Activated CD4-positive, alpha-beta memory T cell treated with anti-CD3 and anti-CD28 coated beads, Interleukin-2, amount 10 ng/mL, durations not matched to agents 7 days and 5 days (primary cell): ENCODE data around the gene SMC6. TPM values are rescaled to one million over a fixed set of nuclear protein-coding genes. Genes with fewer than 3 reads are reported as not detected.

Source experiments
- CTCF ChIA-PET: fragments of 350-600 bp; sonication (Branson Sonifier 250); formaldehyde crosslinking; loops from one replicate; lab custom pipeline; 2021; ENCODE audit warnings: antibody characterized with exemption, inconsistent platforms; lab: Charles Lee
- POLR2A ChIA-PET: fragments of 350-600 bp; sonication (Branson Sonifier 250); formaldehyde crosslinking; loops from one replicate; lab custom pipeline; 2021; ENCODE audit warnings: antibody characterized with exemption; lab: Charles Lee
- DNase-seq: peaks from one replicate; pipeline ENCODE4 v3.0.0-alpha.2; 2020
- H3K27ac Mint-ChIP-seq: one replicate; pipeline ENCODE4 v1.8.0; 2021; ENCODE audit warnings: mild to moderate bottlenecking, mixed read lengths
- H3K27me3 Mint-ChIP-seq: one replicate; pipeline ENCODE4 v1.8.0; 2021; ENCODE audit warnings: mixed read lengths
- H3K36me3 Mint-ChIP-seq: one replicate; pipeline ENCODE4 v1.8.0; 2021; ENCODE audit warnings: low read depth, mixed read lengths
- H3K4me1 Mint-ChIP-seq: one replicate; pipeline ENCODE4 v1.8.0; 2021; ENCODE audit warnings: mixed read lengths
- H3K4me3 Mint-ChIP-seq: one replicate; pipeline ENCODE4 v1.8.0; 2021; ENCODE audit warnings: mild to moderate bottlenecking, mixed read lengths
- H3K9me3 Mint-ChIP-seq: one replicate; pipeline ENCODE4 v1.8.0; 2021; ENCODE audit warnings: mixed read lengths
- total RNA-seq, 2 experiments: library from RNA; stranded (reverse); gene quantifications; one replicate each; pipeline ENCODE4 v1.2.3, GENCODE V29; 2021

SMC6 gene
- 10 to 100 TPM; 36.0 to 36.5 TPM for total RNA-seq

GRCh38 chr2:17753803-17754663, at the start of gene SMC6, which contains the start of gene GEN1:
SMC6 (minus strand) TSS chr2:17753810; CDS start chr2:17745946, 7,864 bp downstream.
GEN1 (plus strand) TSS chr2:17754138; CDS start chr2:17759944, 5,806 bp downstream.
- H3K4me1 Mint-ChIP-seq: peaks cover 55% of the 10 kb centered on the region
- POLR2A ChIA-PET: interaction anchor here (0.7 to 2.6 kb wide), 12 partner anchors 11 to 806 kb away, joined by 3 to 10 read pairs (median 4); partner anchors contain the start of gene RDH14
- no peaks in the 10 kb centered on the region for H3K9me3 Mint-ChIP-seq
- H3K36me3 Mint-ChIP-seq: peaks cover 8% of the 10 kb centered on the region
- peak within 1 kb of the TSS; percentile 95 for H3K27ac Mint-ChIP-seq
- H3K4me3 Mint-ChIP-seq: peak within 1 kb of the TSS; percentile 81
- H3K27me3 Mint-ChIP-seq: no peaks in the 10 kb centered on the region
- peak; percentile 92 for DNase-seq
- CTCF ChIA-PET: interaction anchor here (1.0 kb wide), 2 partner anchors 14 to 82 kb away, joined by 3 to 4 read pairs; no protein-coding TSS in a partner anchor

GRCh38 chr2:17800693-17801458, 47.3 kb upstream of the SMC6 start:
- DNase-seq: no peak
- ChIA-PET POLR2A (no interaction called here), CTCF (no interaction called here)
- Mint-ChIP-seq H3K9me3 (no peaks in the 10 kb centered on the region), H3K4me3 (no peak overlapping the region), H3K4me1 (no peaks in the 10 kb centered on the region), H3K27ac (no peak overlapping the region), H3K36me3 (no peaks in the 10 kb centered on the region), H3K27me3 (peaks cover 35% of the 10 kb centered on the region)

- ChIA-PET CTCF (no interaction called here), POLR2A (no interaction called here)
- Mint-ChIP-seq H3K4me1 (no peaks in the 10 kb centered on the region), H3K36me3 (no peaks in the 10 kb centered on the region), H3K4me3 (no peak overlapping the region), H3K27ac (no peak overlapping the region), H3K27me3 (peaks cover 33% of the 10 kb centered on the region), H3K9me3 (no peaks in the 10 kb centered on the region)
- no peak for DNase-seq
Observed at GRCh38 chr2:17800219-17800618, 46.6 kb upstream of the SMC6 start.

GRCh38 chr2:17799301-17800120, 45.9 kb upstream of the SMC6 start:
- H3K27me3 Mint-ChIP-seq: peaks cover 29% of the 10 kb centered on the region
- H3K9me3 Mint-ChIP-seq: no peaks in the 10 kb centered on the region
- no peak overlapping the region for H3K4me3 Mint-ChIP-seq
- no peak for DNase-seq
- H3K4me1 Mint-ChIP-seq: no peaks in the 10 kb centered on the region
- H3K27ac Mint-ChIP-seq: no peak overlapping the region
- H3K36me3 Mint-ChIP-seq: no peaks in the 10 kb centered on the region
- ChIA-PET POLR2A (no interaction called here), CTCF (no interaction called here)

- H3K27ac Mint-ChIP-seq: no peak overlapping the region
- DNase-seq: no peak
- no peak overlapping the region for H3K4me3 Mint-ChIP-seq
- H3K27me3 Mint-ChIP-seq: peaks cover 18% of the 10 kb centered on the region
- no peaks in the 10 kb centered on the region for H3K9me3 Mint-ChIP-seq
- CTCF ChIA-PET: no interaction called here
- POLR2A ChIA-PET: no interaction called here
- H3K4me1 Mint-ChIP-seq: no peaks in the 10 kb centered on the region
- H3K36me3 Mint-ChIP-seq: no peaks in the 10 kb centered on the region
Observed at GRCh38 chr2:17798338-17798737, 44.7 kb upstream of the SMC6 start.

GRCh38 chr2:17795309-17795708, 41.7 kb upstream of the SMC6 start:
- H3K9me3 Mint-ChIP-seq: no peaks in the 10 kb centered on the region
- no peak for DNase-seq
- H3K27me3 Mint-ChIP-seq: peaks cover 21% of the 10 kb centered on the region
- ChIA-PET CTCF (no interaction called here), POLR2A (no interaction called here)
- H3K36me3 Mint-ChIP-seq: no peaks in the 10 kb centered on the region
- peaks cover 3% of the 10 kb centered on the region for H3K4me1 Mint-ChIP-seq
- H3K27ac Mint-ChIP-seq: no peak overlapping the region
- no peak overlapping the region for H3K4me3 Mint-ChIP-seq

GRCh38 chr2:17793803-17794354, 40.3 kb upstream of the SMC6 start:
- Mint-ChIP-seq H3K4me1 (peaks cover 3% of the 10 kb centered on the region), H3K9me3 (no peaks in the 10 kb centered on the region), H3K4me3 (no peak overlapping the region), H3K27ac (no peak overlapping the region), H3K36me3 (no peaks in the 10 kb centered on the region), H3K27me3 (peaks cover 19% of the 10 kb centered on the region)
- no peak for DNase-seq
- ChIA-PET POLR2A (no interaction called here), CTCF (no interaction called here)

GRCh38 chr2:17793296-17793695, 39.7 kb upstream of the SMC6 start:
- no peak overlapping the region for H3K27ac Mint-ChIP-seq
- peaks cover 17% of the 10 kb centered on the region for H3K27me3 Mint-ChIP-seq
- H3K4me3 Mint-ChIP-seq: no peak overlapping the region

GRCh38 chr2:17792515-17792914, 38.9 kb upstream of the SMC6 start:
- peaks cover 3% of the 10 kb centered on the region for H3K4me1 Mint-ChIP-seq
- ChIA-PET POLR2A (no interaction called here), CTCF (no interaction called here)
- H3K36me3 Mint-ChIP-seq: no peaks in the 10 kb centered on the region
- no peak overlapping the region for H3K27ac Mint-ChIP-seq
- DNase-seq: no peak
- no peaks in the 10 kb centered on the region for H3K9me3 Mint-ChIP-seq
- H3K4me3 Mint-ChIP-seq: no peak overlapping the region
- peaks cover 14% of the 10 kb centered on the region for H3K27me3 Mint-ChIP-seq

More at GRCh38 chr2:17793296-17793695, 39.7 kb upstream of the SMC6 start:
- peaks cover 3% of the 10 kb centered on the region for H3K4me1 Mint-ChIP-seq
- no peaks in the 10 kb centered on the region for H3K9me3 Mint-ChIP-seq
- POLR2A ChIA-PET: no interaction called here
- no peaks in the 10 kb centered on the region for H3K36me3 Mint-ChIP-seq
- CTCF ChIA-PET: no interaction called here
- DNase-seq: no peak

GRCh38 chr2:17791817-17792130, 38.2 kb upstream of the SMC6 start:
- no peak for DNase-seq
- Mint-ChIP-seq H3K4me1 (peaks cover 3% of the 10 kb centered on the region), H3K27me3 (peaks cover 13% of the 10 kb centered on the region), H3K9me3 (no peaks in the 10 kb centered on the region), H3K27ac (no peak overlapping the region), H3K4me3 (no peak overlapping the region), H3K36me3 (no peaks in the 10 kb centered on the region)
- ChIA-PET POLR2A (no interaction called here), CTCF (interaction anchor here (1.0 kb wide), 1 partner anchor 39 kb away, joined by 3 read pairs; no protein-coding TSS in a partner anchor)

GRCh38 chr2:17791121-17791816, 37.7 kb upstream of the SMC6 start:
- CTCF ChIA-PET: interaction anchor here (1.0 kb wide), 1 partner anchor 40 kb away, joined by 3 read pairs; no protein-coding TSS in a partner anchor
- Mint-ChIP-seq H3K27me3 (peaks cover 10% of the 10 kb centered on the region), H3K27ac (no peak overlapping the region), H3K36me3 (no peaks in the 10 kb centered on the region), H3K4me1 (peaks cover 3% of the 10 kb centered on the region), H3K4me3 (no peak overlapping the region), H3K9me3 (no peaks in the 10 kb centered on the region)
- POLR2A ChIA-PET: interaction anchor here (1.5 kb wide), 1 partner anchor 18 kb away, joined by 3 read pairs; no protein-coding TSS in a partner anchor
- DNase-seq: no peak

GRCh38 chr2:17790536-17790935, 36.9 kb upstream of the SMC6 start:
- peaks cover 3% of the 10 kb centered on the region for H3K4me1 Mint-ChIP-seq
- ChIA-PET CTCF (no interaction called here), POLR2A (interaction anchor here (1.5 kb wide), 1 partner anchor 18 kb away, joined by 3 read pairs; no protein-coding TSS in a partner anchor)
- no peak for DNase-seq
- no peaks in the 10 kb centered on the region for H3K36me3 Mint-ChIP-seq
- no peak overlapping the region for H3K4me3 Mint-ChIP-seq
- no peaks in the 10 kb centered on the region for H3K9me3 Mint-ChIP-seq
- H3K27ac Mint-ChIP-seq: no peak overlapping the region
- H3K27me3 Mint-ChIP-seq: peaks cover 9% of the 10 kb centered on the region
